ENCODE results near the gene RAB3D.

- TF ChIP-seq POLR2AphosphoS5 (IDR thresholded peaks at IDR 0.05; ENCODE audit: low read depth, low read length) (peak; percentile 75), REST (IDR thresholded peaks at IDR 0.05; ENCODE audit: insufficient read depth in 1 of 2, low read depth in 2 of 2, low read length in 2 of 2) (no peak), TAF1 (IDR thresholded peaks at IDR 0.05; ENCODE audit: borderline replicate concordance, insufficient read depth, low read length) (no peak), SIN3A (IDR thresholded peaks at IDR 0.05; ENCODE audit: borderline replicate concordance, insufficient read depth, low read length) (no peak), FOXP2 (optimal IDR thresholded peaks at IDR 0.05; ENCODE audit: borderline replicate concordance, extremely low read depth, extremely low read length, insufficient read depth) (peak; percentile 46)
Measured at GRCh38 chr19:11374433-11375142, 35.1 kb upstream of the RAB3D start, which contains the start of gene SWSAP1.
